ENCODE measurements around the gene TMTC4. TPM values are rescaled to one million over a fixed set of nuclear protein-coding genes. Genes with fewer than 3 reads are reported as not detected.

The TMTC4 gene
- total RNA-seq, 3 donors from 2014 or later, result 17.2 to 23.3 (median 17.8) TPM

DNA sequence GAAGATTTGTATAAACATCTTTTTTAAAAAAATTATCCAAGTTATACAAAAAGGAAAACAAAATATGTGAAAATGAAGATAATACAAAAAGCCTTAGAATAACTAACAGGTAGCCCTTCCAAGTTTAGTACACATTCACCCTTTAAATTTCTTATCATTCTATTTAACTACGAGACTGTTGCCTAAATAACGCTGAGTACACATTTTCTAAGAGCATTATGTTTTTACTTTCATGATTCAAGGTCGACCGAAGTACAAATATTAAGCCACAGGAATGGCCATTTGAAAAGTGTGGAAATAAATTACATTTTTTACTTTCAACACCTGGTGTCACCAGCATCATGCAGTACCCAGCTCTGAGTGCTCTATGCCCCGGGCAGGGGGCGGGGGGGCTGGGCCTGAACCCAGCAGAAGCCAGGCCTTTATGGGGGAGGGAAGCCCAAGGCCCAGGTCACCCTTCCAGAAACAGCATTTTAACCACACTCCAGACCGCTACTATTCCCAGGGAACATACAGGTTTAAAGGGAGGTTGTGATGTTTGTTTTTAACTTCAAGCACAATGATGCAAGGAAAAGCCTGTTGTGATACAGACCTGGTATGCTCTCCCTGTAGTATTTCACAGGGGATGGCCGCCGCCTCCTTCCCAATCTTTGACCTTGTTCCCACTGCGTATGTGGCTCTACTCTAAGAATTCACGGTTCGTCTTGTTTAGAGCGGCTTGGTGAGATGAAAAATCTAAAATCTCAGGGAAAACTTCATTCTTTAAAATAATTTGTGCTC lies 110.0 kb downstream of the TMTC4 start:
- no peak overlapping the region for H3K4me3 ChIP-seq
- ATAC-seq (no peak), DNase-seq (no peak)
- H3K36me3 ChIP-seq (ENCODE audit: low read depth), result no peaks in the 10 kb centered on the region
- intact Hi-C loops (cut with DNase I, micrococcal nuclease), result no loop called here
- H3K4me1 ChIP-seq (ENCODE audit: low read depth), result no peaks in the 10 kb centered on the region
- TF ChIP-seq, protein P1, sequence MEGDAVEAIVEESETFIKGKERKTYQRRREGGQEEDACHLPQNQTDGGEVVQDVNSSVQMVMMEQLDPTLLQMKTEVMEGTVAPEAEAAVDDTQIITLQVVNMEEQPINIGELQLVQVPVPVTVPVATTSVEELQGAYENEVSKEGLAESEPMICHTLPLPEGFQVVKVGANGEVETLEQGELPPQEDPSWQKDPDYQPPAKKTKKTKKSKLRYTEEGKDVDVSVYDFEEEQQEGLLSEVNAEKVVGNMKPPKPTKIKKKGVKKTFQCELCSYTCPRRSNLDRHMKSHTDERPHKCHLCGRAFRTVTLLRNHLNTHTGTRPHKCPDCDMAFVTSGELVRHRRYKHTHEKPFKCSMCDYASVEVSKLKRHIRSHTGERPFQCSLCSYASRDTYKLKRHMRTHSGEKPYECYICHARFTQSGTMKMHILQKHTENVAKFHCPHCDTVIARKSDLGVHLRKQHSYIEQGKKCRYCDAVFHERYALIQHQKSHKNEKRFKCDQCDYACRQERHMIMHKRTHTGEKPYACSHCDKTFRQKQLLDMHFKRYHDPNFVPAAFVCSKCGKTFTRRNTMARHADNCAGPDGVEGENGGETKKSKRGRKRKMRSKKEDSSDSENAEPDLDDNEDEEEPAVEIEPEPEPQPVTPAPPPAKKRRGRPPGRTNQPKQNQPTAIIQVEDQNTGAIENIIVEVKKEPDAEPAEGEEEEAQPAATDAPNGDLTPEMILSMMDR (IDR thresholded peaks at IDR 0.05), result no peak
- no peaks in the 10 kb centered on the region for H3K9me3 ChIP-seq

DNA sequence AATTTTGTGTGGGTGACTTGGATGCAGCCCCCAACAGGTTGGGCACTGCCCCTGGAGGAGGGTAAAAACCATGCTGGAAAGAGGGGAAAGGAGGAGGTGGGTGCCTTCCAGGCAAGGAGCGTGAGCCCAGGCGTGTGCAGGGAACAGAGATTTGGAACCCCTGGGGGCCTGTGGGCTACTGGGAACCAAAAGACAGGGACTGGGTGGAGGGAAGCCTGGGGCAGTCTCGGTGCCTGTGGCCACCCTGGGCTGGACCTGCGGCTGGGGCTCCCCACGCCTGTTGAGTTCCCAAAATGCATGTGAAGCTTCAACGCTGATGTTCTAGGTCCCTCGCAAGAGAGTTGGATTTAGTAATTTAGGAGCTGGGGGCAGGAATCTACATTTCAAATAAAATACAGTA lies 110.8 kb downstream of the TMTC4 start:
- Histone ChIP-seq H3K36me3 (ENCODE audit: low read depth) (no peaks in the 10 kb centered on the region), H3K4me1 (ENCODE audit: low read depth) (no peaks in the 10 kb centered on the region), H3K9me3 (no peaks in the 10 kb centered on the region), H3K4me3 (no peak overlapping the region)
- ATAC-seq (no peak), DNase-seq (no peak)
- intact Hi-C loops (cut with DNase I, micrococcal nuclease), result no loop called here
- TF ChIP-seq, protein P1 (IDR thresholded peaks at IDR 0.05), result no peak

DNA sequence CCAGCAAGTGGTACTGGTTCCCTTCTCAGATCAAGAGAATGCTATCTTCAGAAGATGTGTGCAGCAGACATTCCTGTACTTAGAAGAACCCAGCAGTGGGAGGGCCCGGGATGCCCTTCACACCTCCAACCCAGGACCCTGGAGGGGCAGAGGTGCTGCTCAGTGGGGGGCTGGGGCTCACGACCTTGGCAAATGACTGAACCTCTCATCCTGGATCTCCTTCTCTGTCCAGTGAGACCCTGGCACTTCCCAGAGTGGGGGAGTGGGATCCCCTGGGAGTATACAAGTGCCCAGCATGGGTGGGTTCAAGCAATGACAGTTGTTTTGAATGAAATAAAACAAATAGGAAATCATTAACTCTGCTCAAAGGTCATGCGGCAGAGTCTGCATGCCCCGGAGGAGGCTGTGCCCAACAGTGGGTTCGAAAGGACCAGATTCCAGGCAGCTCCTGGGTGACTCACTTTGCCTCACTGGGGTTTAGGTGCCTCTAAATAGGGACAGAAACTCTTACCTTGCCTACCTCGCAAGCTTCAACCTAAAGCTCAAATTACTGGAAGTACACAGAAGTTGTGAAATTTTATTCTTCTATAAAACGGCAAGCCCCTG lies 112.9 kb downstream of the TMTC4 start:
- H3K4me1 ChIP-seq (ENCODE audit: low read depth), result no peaks in the 10 kb centered on the region
- DNase-seq, result no peak
- H3K9me3 ChIP-seq, result no peaks in the 10 kb centered on the region
- intact Hi-C loops (cut with DNase I, micrococcal nuclease), result no loop called here
- TF ChIP-seq, protein P1 (IDR thresholded peaks at IDR 0.05), result no peak
- no peak for ATAC-seq
- no peak overlapping the region for H3K4me3 ChIP-seq
- no peaks in the 10 kb centered on the region for H3K36me3 ChIP-seq (ENCODE audit: low read depth)

DNA sequence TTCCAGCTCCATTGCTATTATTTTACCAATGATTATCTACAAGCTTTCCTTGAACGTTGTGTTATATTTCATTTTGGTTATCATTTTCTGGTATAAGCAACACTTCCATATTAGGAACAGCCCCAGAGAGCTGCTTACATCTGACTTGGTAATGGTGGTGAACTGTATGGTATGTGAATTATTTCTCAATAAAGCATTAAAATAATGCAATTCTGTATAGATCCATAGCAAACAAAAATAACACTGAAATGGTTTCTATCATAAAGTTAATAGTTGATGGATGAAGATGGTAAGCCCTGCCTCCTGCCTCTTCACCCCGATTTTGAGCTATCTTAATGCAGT lies 113.5 kb downstream of the TMTC4 start:
- TF ChIP-seq, protein P1 (IDR thresholded peaks at IDR 0.05), result no peak

DNA sequence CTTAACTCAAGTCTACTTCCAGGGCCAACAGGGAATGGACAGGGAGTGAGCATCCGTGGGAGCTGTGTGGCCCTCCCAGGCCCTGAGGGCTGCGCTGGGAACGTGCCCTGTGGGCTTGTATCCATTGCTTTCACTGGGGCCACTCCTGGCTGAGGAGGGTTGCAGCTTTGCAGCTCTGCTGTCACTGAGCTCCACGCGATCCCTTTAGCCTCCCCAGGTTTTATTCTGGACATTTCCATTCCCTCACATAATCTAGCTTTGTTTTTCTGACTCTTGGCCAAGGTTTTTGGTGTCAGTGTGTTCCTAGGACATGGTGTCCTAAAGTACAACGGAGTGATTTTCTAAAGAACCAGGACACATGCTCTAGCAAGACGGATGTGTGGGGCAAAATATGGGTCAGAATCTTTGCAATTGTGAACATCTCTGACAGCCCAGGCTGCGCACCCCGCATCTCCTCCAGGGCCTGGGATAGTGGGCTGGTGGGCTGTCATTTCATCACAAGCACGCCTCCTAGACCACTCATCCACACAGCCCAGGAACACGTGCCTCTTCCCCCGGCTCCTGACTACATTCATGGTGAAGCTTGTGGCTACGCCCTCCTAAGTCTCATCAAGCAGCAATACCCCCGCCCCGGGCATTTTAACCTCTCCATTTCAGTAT lies 114.0 kb downstream of the TMTC4 start:
- DNase-seq (no peak), ATAC-seq (no peak)
- intact Hi-C loops (cut with DNase I, micrococcal nuclease), result no loop called here
- TF ChIP-seq, protein P1 (IDR thresholded peaks at IDR 0.05), result no peak
- H3K4me3 ChIP-seq, result no peak overlapping the region
- H3K9me3 ChIP-seq, result no peaks in the 10 kb centered on the region
- H3K4me1 ChIP-seq (ENCODE audit: low read depth), result no peaks in the 10 kb centered on the region
- no peaks in the 10 kb centered on the region for H3K36me3 ChIP-seq (ENCODE audit: low read depth)

More for the DNA sequence above, 113.5 kb downstream of the TMTC4 start:
- DNase-seq (no peak), ATAC-seq (no peak)
- H3K4me3 ChIP-seq, result no peak overlapping the region
- H3K36me3 ChIP-seq (ENCODE audit: low read depth), result no peaks in the 10 kb centered on the region
- H3K9me3 ChIP-seq, result no peaks in the 10 kb centered on the region
- no peaks in the 10 kb centered on the region for H3K4me1 ChIP-seq (ENCODE audit: low read depth)
- intact Hi-C loops (cut with DNase I, micrococcal nuclease), result no loop called here
